MM.1S (cell line): Measurements from ENCODE around the gene ACTR3C.

ENCODE experiments used
- DNase-seq: peaks from one replicate; pipeline ENCODE4 v3.0.0-alpha.2; 2015
- H2AFZ ChIP-seq: fragments of 300-600 bp; sonication (generic); 2 replicates; pipeline ENCODE4 v1.6.0; 2016; ENCODE audit warnings: antibody characterized with exemption, low read length
- H3F3A ChIP-seq: fragments of 300-600 bp; sonication (generic); 2 replicates; pipeline ENCODE4 v1.6.1; 2016; ENCODE audit warnings: mild to moderate bottlenecking, antibody characterized with exemption, low read length, moderate library complexity, mixed read lengths; ENCODE audit not compliant: insufficient read depth
- H3K27ac ChIP-seq: fragments of 300-600 bp; sonication (generic); 2 replicates; pipeline ENCODE4 v1.5.1; 2016; ENCODE audit warnings: mild to moderate bottlenecking, low read length
- H3K27me3 ChIP-seq: fragments of 300-600 bp; sonication (generic); replicated peaks from 2 replicates; pipeline ENCODE4 v1.6.0; 2016; ENCODE audit warnings: low read length; ENCODE audit not compliant: insufficient read depth
- H3K36me3 ChIP-seq: fragments of 300-600 bp; sonication (generic); replicated peaks from 2 replicates; pipeline ENCODE4 v1.6.1; 2016; ENCODE audit warnings: mild to moderate bottlenecking, low read length, mixed read lengths; ENCODE audit not compliant: insufficient read depth
- H3K4me1 ChIP-seq: fragments of 300-600 bp; sonication (generic); 2 replicates; pipeline ENCODE4 v1.6.1; 2016; ENCODE audit warnings: low read length, mixed read lengths
- H3K4me2 ChIP-seq: fragments of 300-600 bp; sonication (generic); 2 replicates; pipeline ENCODE4 v1.6.0; 2016; ENCODE audit warnings: low read depth, low read length
- H3K4me3 ChIP-seq: fragments of 300-600 bp; sonication (generic); 2 replicates; pipeline ENCODE4 v1.5.1; 2016; ENCODE audit warnings: low read length, mixed read lengths
- H3K79me2 ChIP-seq: fragments of 300-600 bp; sonication (generic); 2 replicates; pipeline ENCODE4 v1.6.1; 2016; ENCODE audit warnings: mixed run types, low read length, mixed read lengths
- H3K9ac ChIP-seq: fragments of 300-600 bp; sonication (generic); 2 replicates; pipeline ENCODE4 v1.6.1; 2016; ENCODE audit warnings: low read length, mixed read lengths
- H3K9me2 ChIP-seq: fragments of 300-600 bp; sonication (generic); replicated peaks from 2 replicates; pipeline ENCODE4 v1.6.1; 2016; ENCODE audit warnings: mild to moderate bottlenecking, low read length, mixed read lengths; ENCODE audit not compliant: insufficient read depth
- H3K9me3 ChIP-seq: fragments of 300-600 bp; sonication (generic); replicated peaks from 2 replicates; pipeline ENCODE4 v1.6.1; 2016; ENCODE audit warnings: mild to moderate bottlenecking, low read length, mixed read lengths; ENCODE audit not compliant: insufficient read depth
- H4K20me1 ChIP-seq: fragments of 300-600 bp; sonication (generic); 2 replicates; pipeline ENCODE4 v1.6.1; 2016; ENCODE audit warnings: mild to moderate bottlenecking, low read length, moderate library complexity, mixed read lengths; ENCODE audit not compliant: insufficient read depth
- CTCF ChIP-seq: fragments of 300-600 bp; sonication (generic); IDR thresholded peaks from 2 replicates; pipeline ENCODE4 v1.5.1; 2016; ENCODE audit warnings: antibody characterized with exemption, low read length, mixed read lengths
- EZH2 ChIP-seq: fragments of 300-600 bp; sonication (generic); optimal IDR thresholded peaks from 2 replicates; pipeline ENCODE3; 2017; ENCODE audit warnings: low read depth, mild to moderate bottlenecking, antibody characterized with exemption, low read length, mixed read lengths
- EZH2phosphoT487 ChIP-seq: fragments of 300-600 bp; sonication (generic); IDR thresholded peaks from 2 replicates; pipeline ENCODE4 v1.6.1; 2018; ENCODE audit warnings: antibody characterized with exemption, low read length

The ACTR3C gene

GRCh38 chr7:150371131-150371995 is 48.0 kb upstream of the ACTR3C start:
- H3K9ac ChIP-seq, result no peak overlapping the region

GRCh38 chr7:150370612-150371071 is 47.3 kb upstream of the ACTR3C start:
- peak overlapping the region; percentile 100; the same call in 1 of the 2 replicates for H3K9ac ChIP-seq
- DNase-seq, result no peak
- H3K4me2 ChIP-seq, result peak overlapping the region; percentile 93; the same call in 1 of the 2 replicates

More at GRCh38 chr7:150371131-150371995, 48.0 kb upstream of the ACTR3C start:
- peaks cover 80% of the 10 kb centered on the region for H3F3A ChIP-seq
- peaks cover 73% of the 10 kb centered on the region for H3K4me1 ChIP-seq
- 0 out of 2 replicates have a peak, but pooled peaks cover 7% of the 10 kb centered on the region for H3K36me3 ChIP-seq
- no peak for DNase-seq
- TF ChIP-seq EZH2phosphoT487, result no peak
- TF ChIP-seq EZH2, result no peak
- TF ChIP-seq CTCF, result no peak
- peak overlapping the region; percentile 93; the same call in 1 of the 2 replicates for H3K4me2 ChIP-seq
- no peak overlapping the region for H2AFZ ChIP-seq
- H3K27me3 ChIP-seq, result no peaks in the 10 kb centered on the region
- H3K9me2 ChIP-seq, result no peaks in the 10 kb centered on the region
- peak overlapping the region; percentile 99; the same call in 1 of the 2 replicates for H3K27ac ChIP-seq
- no peaks in the 10 kb centered on the region for H3K9me3 ChIP-seq
- no peaks in the 10 kb centered on the region for H4K20me1 ChIP-seq
- peaks cover 61% of the 10 kb centered on the region for H3K79me2 ChIP-seq
- no peak overlapping the region for H3K4me3 ChIP-seq

More at GRCh38 chr7:150370612-150371071, 47.3 kb upstream of the ACTR3C start:
- Histone ChIP-seq H3K27me3 (no peaks in the 10 kb centered on the region), H4K20me1 (no peaks in the 10 kb centered on the region), H3F3A (peaks cover 73% of the 10 kb centered on the region), H3K27ac (peak overlapping the region; percentile 99; the same call in 1 of the 2 replicates), H2AFZ (no peak overlapping the region), H3K9me3 (no peaks in the 10 kb centered on the region), H3K36me3 (0 out of 2 replicates have a peak, but pooled peaks cover 7% of the 10 kb centered on the region), H3K4me3 (peak overlapping the region; percentile 99; the same call in 1 of the 2 replicates), H3K9me2 (no peaks in the 10 kb centered on the region), H3K79me2 (peaks cover 60% of the 10 kb centered on the region), H3K4me1 (peaks cover 73% of the 10 kb centered on the region)
- no peak for TF ChIP-seq EZH2
- TF ChIP-seq EZH2phosphoT487, result no peak
- no peak for TF ChIP-seq CTCF
